Mucosa of rectum (tissue), 2 donors: Measurements from ENCODE around the gene OSCP1.
"Not testable (repeated sequence)": the region's sequence is repeated elsewhere in the genome, so short reads cannot be mapped to it uniquely, and the experiment has no call there.

Experiments used
- H3K27ac ChIP-seq, 2 donors: one replicate each; pipeline ENCODE4 v1.7.0; 2013; ENCODE audit warnings: inconsistent platforms in 2 of 2, low read depth in 2 of 2, low read length in 2 of 2
- H3K27me3 ChIP-seq, 2 donors: one replicate each; pipeline ENCODE4 v1.7.0; 2013; ENCODE audit warnings: low read length in 2 of 2; ENCODE audit not compliant: control insufficient read depth in 2 of 2, insufficient read depth in 2 of 2
- H3K36me3 ChIP-seq, 2 donors: one replicate each; pipeline ENCODE4 v1.7.0; 2013; ENCODE audit warnings: low read length in 2 of 2; ENCODE audit not compliant: control insufficient read depth in 2 of 2, insufficient read depth in 2 of 2
- H3K4me1 ChIP-seq, 2 donors: one replicate each; pipeline ENCODE4 v1.7.0; 2013; ENCODE audit warnings: low read length in 2 of 2, mild to moderate bottlenecking in 1 of 2; ENCODE audit not compliant: control insufficient read depth in 2 of 2, insufficient read depth in 2 of 2
- H3K4me3 ChIP-seq, 2 donors: one replicate each; pipeline ENCODE4 v1.7.0; 2013; ENCODE audit warnings: low read length in 2 of 2
- H3K9ac ChIP-seq, 2 donors: one replicate each; pipeline ENCODE4 v1.7.0; 2013; ENCODE audit warnings: low read length in 2 of 2, low read depth in 1 of 2, mild to moderate bottlenecking in 1 of 2
- H3K9me3 ChIP-seq, 2 donors: one replicate each; pipeline ENCODE4 v1.7.0; 2013; ENCODE audit warnings: low read length in 2 of 2; ENCODE audit not compliant: control insufficient read depth in 2 of 2
- donor health status: healthy.
- donor health status: Normal muscosa, but diverticular disease.

Gene OSCP1, protein sequence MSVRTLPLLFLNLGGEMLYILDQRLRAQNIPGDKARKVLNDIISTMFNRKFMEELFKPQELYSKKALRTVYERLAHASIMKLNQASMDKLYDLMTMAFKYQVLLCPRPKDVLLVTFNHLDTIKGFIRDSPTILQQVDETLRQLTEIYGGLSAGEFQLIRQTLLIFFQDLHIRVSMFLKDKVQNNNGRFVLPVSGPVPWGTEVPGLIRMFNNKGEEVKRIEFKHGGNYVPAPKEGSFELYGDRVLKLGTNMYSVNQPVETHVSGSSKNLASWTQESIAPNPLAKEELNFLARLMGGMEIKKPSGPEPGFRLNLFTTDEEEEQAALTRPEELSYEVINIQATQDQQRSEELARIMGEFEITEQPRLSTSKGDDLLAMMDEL

DNA sequence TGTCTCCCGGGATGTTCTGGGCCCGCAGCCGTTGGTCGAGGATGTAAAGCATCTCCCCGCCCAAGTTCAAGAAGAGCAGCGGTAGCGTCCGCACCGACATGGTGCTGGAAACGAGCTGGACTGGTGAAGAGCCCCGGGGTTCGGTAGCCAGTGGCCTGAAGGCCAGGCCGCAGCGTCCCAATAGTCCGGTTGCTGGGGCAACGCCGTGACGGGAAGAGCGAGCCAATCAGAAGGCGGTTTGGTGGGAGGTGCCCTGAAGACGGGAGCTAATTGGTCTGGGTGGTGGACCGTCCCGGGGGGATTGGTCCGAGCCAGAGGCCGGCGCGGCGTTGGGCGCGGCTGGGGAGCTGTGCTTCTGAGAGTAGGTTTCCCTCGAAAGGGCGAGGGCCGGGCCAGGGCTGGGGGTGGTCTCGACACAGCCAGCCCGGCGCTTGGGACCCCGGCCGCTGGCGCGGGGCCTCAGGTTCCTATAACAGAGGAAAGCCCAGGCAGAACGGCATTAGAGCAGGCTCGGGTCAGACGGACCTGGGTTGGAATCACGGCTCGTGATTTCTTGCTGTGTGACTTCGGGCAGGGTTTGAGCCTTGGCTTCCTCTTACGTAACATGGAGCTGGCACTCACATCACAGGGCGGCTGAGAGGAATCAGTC is at the start of gene OSCP1:
TSS of gene OSCP1 (minus strand) at position 182 of the 649 bp plus-strand sequence. CDS start at position 100, 82 bp downstream.
- Histone ChIP-seq H3K27me3 (no peaks in the 10 kb centered on the region), H3K9ac (peak within 1 kb of the TSS; percentile 89 to 92), H3K36me3 (peaks cover 10 to 12% of the 10 kb centered on the region in 2 donors), H3K4me1 (peaks cover 7 to 8% of the 10 kb centered on the region in 2 donors), H3K27ac (peak within 1 kb of the TSS; percentile 88 to 90), H3K9me3 (no peaks in the 10 kb centered on the region), H3K4me3 (peak within 1 kb of the TSS; percentile 87 to 92)

DNA sequence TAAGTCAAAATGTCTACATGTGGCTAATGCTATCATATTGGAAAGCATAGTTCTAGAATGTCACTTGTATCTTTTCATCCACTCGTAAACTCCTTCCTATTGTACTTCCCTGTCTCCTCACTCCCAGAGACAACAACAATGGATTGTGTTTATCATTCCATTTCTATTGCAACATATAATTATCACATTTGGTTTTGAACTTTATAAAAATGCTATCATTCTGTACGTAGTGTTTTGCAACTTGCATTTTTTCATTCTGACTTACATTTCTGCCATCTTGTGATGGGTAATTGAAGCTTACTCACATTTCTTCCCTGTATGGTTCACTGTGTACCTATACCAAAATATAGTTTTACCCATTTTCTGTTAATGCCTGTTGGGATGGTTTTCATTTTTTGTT is 47.0 kb upstream of the OSCP1 start:
- H3K27me3 ChIP-seq, result peaks cover 0 to 3% of the 10 kb centered on the region in 2 donors
- H3K36me3 ChIP-seq, result no peaks in the 10 kb centered on the region
- H3K9ac ChIP-seq, result no peak overlapping the region
- no peak overlapping the region for H3K27ac ChIP-seq
- H3K4me1 ChIP-seq, result no peaks in the 10 kb centered on the region
- no peaks in the 10 kb centered on the region for H3K9me3 ChIP-seq
- no peak overlapping the region for H3K4me3 ChIP-seq

DNA sequence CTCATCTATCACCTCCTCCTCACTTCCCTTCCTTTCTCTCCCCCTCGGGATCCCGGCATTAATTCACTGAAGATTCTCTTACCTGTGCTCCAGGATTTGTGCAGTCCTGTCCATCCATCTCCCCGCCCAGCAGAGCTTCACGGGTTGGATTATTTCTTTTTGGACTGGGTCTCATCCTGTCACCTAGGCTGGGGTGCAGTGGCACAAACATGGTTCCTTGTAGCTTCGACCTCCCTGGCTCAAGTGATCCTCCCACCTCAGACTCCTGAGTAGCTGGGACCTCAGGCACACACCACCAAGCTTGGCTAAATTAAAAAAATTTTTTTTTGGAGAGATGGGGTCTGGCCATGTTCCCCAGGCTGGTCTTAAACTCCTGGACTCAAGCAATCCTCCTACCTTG is 44.7 kb upstream of the OSCP1 start:
- Histone ChIP-seq H3K4me3 (no peak overlapping the region), H3K4me1 (no peaks in the 10 kb centered on the region), H3K9ac (no peak overlapping the region), H3K9me3 (no peaks in the 10 kb centered on the region), H3K27me3 (peaks cover 0 to 3% of the 10 kb centered on the region in 2 donors), H3K27ac (no peak overlapping the region), H3K36me3 (no peaks in the 10 kb centered on the region)

GRCh38 chr1:36493524-36493923 is 43.3 kb upstream of the OSCP1 start:
- Histone ChIP-seq H3K4me3 (no peak overlapping the region), H3K27ac (no peak overlapping the region), H3K4me1 (no peaks in the 10 kb centered on the region)

GRCh38 chr1:36492491-36492890 is 42.2 kb upstream of the OSCP1 start:
- Histone ChIP-seq H3K27ac (no peak overlapping the region), H3K4me3 (no peak overlapping the region), H3K27me3 (peaks cover 0 to 3% of the 10 kb centered on the region in 2 donors), H3K9me3 (no peaks in the 10 kb centered on the region), H3K36me3 (no peaks in the 10 kb centered on the region), H3K9ac (no peak overlapping the region), H3K4me1 (no peaks in the 10 kb centered on the region)

More at GRCh38 chr1:36493524-36493923, 43.3 kb upstream of the OSCP1 start:
- Histone ChIP-seq H3K9ac (no peak overlapping the region), H3K36me3 (no peaks in the 10 kb centered on the region), H3K9me3 (no peaks in the 10 kb centered on the region), H3K27me3 (peaks cover 0 to 3% of the 10 kb centered on the region in 2 donors)

GRCh38 chr1:36489258-36490051 is 39.2 kb upstream of the OSCP1 start:
- H3K36me3 ChIP-seq, H3K9me3 ChIP-seq, H3K27me3 ChIP-seq, H3K4me3 ChIP-seq, H3K9ac ChIP-seq, H3K27ac ChIP-seq, H3K4me1 ChIP-seq: not testable (repeated sequence)

GRCh38 chr1:36487906-36488305 is 37.7 kb upstream of the OSCP1 start:
- H3K27me3 ChIP-seq, result peaks cover 0 to 3% of the 10 kb centered on the region in 2 donors
- H3K9ac ChIP-seq, result no peak overlapping the region
- H3K4me1 ChIP-seq, result peaks cover 0 to 3% of the 10 kb centered on the region in 2 donors
- H3K4me3 ChIP-seq, result no peak overlapping the region
- no peaks in the 10 kb centered on the region for H3K9me3 ChIP-seq
- H3K27ac ChIP-seq, result no peak overlapping the region
- no peaks in the 10 kb centered on the region for H3K36me3 ChIP-seq

- not testable (repeated sequence) for H3K9ac ChIP-seq, H3K36me3 ChIP-seq, H3K4me1 ChIP-seq, H3K9me3 ChIP-seq, H3K27me3 ChIP-seq, H3K4me3 ChIP-seq
- peak overlapping the region in 1 of 2 donors; percentile 65 for H3K27ac ChIP-seq
These were observed 37.1 kb upstream of the OSCP1 start for GRCh38 chr1:36487336-36487725.

DNA sequence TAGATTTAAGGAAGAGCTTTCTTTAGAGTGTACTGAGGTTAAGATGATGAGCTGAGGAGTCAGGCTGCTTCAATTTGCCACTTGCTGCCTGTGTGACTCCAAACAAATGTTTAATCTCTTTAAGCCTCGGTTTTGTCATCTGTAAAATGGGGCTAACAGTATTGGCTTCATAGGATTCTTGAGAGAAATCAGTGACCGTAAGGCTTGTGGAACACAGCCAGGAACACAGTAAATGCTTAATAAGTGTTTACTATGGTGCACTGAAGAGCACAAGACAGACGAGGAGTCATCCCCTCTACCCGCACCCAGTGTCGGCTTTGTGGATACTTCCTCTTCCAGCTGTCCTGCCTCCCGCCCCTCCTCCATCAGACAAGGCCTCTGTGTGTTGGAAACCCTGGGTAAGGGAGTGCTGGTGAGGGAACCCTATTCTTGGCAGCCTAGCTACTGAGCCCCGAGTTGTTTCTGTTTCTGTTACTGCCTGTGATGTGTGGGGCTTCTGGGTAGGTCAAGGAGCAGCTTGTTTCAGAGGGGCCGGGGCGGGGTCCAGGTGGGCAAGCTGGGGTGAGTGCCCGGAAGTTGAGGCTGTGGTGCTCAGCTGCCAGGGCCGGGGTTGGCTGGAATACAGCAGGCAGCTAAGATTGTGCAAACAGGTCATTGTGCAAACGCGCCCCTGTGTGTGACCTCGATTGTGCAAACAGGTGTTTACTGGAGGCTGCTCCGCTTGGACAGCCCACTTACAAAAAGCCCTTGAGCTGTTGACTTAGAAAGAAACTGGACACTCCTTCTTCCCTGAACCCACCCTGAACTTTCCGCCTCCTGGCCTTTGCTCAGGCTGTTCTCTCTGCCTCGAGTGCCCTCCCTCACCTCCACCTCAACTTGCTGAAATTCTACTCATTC is 36.4 kb upstream of the OSCP1 start:
- peak overlapping the region; percentile 55 to 65 for H3K27ac ChIP-seq
- H3K9me3 ChIP-seq, result no peaks in the 10 kb centered on the region
- no peak overlapping the region for H3K4me3 ChIP-seq
- no peaks in the 10 kb centered on the region for H3K36me3 ChIP-seq
- peaks cover 0 to 3% of the 10 kb centered on the region in 2 donors for H3K27me3 ChIP-seq
- peak overlapping the region in 1 of 2 donors; percentile 14 for H3K9ac ChIP-seq
- H3K4me1 ChIP-seq, result peaks cover 0 to 3% of the 10 kb centered on the region in 2 donors
